Stimulated activated naive CD8-positive, alpha-beta T cell treated with anti-CD3 and anti-CD28 coated beads, Interleukin-15, Interleukin-2, amounts not matched to agents 100 U/mL and 50 U/mL, for 24 hours (primary cell): ENCODE results near the gene PRDX2.
"Not testable (repeated sequence)": the region's sequence is repeated elsewhere in the genome, so short reads cannot be mapped to it uniquely, and the experiment has no call there.

Experiments used
- ATAC-seq: fragments of 150-1000 bp; cut with Tn5 transposase; one replicate; pipeline ENCODE4 v1.10.0; 2021
- DNase-seq: peaks from one replicate; pipeline ENCODE4 v3.0.0; 2021

PRDX2 gene

GRCh38 chr19:12801466-12802266 is at the start of gene PRDX2, which contains the start of gene THSD8:
Gene PRDX2, minus strand, starts transcription at chr19:12801800. Its CDS starts 539 bp downstream, at chr19:12801261.
Gene THSD8, plus strand, starts transcription at chr19:12802069. Its CDS starts 3 bp downstream, at chr19:12802072.
- ATAC-seq (peak; percentile 58), DNase-seq (peak; percentile 85)

- ATAC-seq: peak; percentile 98
- DNase-seq: peak; percentile 95
These were observed 45.8 kb upstream of the PRDX2 start for GRCh38 chr19:12847159-12848139.

- DNase-seq, ATAC-seq: not testable (repeated sequence)
These were observed 45.0 kb upstream of the PRDX2 start for GRCh38 chr19:12846613-12847012.

- ATAC-seq: no peak
These were observed 42.6 kb upstream of the PRDX2 start for GRCh38 chr19:12843999-12844732.

GRCh38 chr19:12843328-12843727 is 41.7 kb upstream of the PRDX2 start:
- DNase-seq (no peak), ATAC-seq (no peak)

More at GRCh38 chr19:12843999-12844732, 42.6 kb upstream of the PRDX2 start:
- DNase-seq: no peak

GRCh38 chr19:12842511-12842910 is 40.9 kb upstream of the PRDX2 start:
- ATAC-seq: no peak
- DNase-seq: no peak

- ATAC-seq (no peak), DNase-seq (peak; percentile 34)
These were observed 39.5 kb upstream of the PRDX2 start for GRCh38 chr19:12841094-12841493.

GRCh38 chr19:12840091-12841079 is 38.8 kb upstream of the PRDX2 start:
- no peak for ATAC-seq

GRCh38 chr19:12838886-12839756 is 37.5 kb upstream of the PRDX2 start:
- DNase-seq: peak; percentile 16
- no peak for ATAC-seq

More at GRCh38 chr19:12840091-12841079, 38.8 kb upstream of the PRDX2 start:
- DNase-seq: peak; percentile 71

- DNase-seq: peak; percentile 73
- ATAC-seq: peak; percentile 56
These were observed 36.7 kb upstream of the PRDX2 start, which contains the start of gene MAST1 for GRCh38 chr19:12838182-12838885. Gene MAST1, plus strand, starts transcription at chr19:12838515. Its CDS starts 58 bp downstream, at chr19:12838573.

GRCh38 chr19:12837225-12837624 is 35.6 kb upstream of the PRDX2 start:
- peak; percentile 15 for DNase-seq

GRCh38 chr19:12836529-12836863 is 34.9 kb upstream of the PRDX2 start:
- DNase-seq (no peak), ATAC-seq (no peak)

More at GRCh38 chr19:12837225-12837624, 35.6 kb upstream of the PRDX2 start:
- no peak for ATAC-seq

- DNase-seq (peak; percentile 49), ATAC-seq (no peak)
These were observed 33.6 kb upstream of the PRDX2 start for GRCh38 chr19:12834976-12835757.

- ATAC-seq (no peak), DNase-seq (no peak)
These were observed 33.0 kb upstream of the PRDX2 start, which contains the start of gene RTBDN for GRCh38 chr19:12834566-12834943. Gene RTBDN, minus strand, starts transcription at chr19:12834579. Its CDS starts 4,600 bp downstream, at chr19:12829979.

GRCh38 chr19:12833738-12834565 is 32.4 kb upstream of the PRDX2 start:
- peak; percentile 54 for DNase-seq
- ATAC-seq: no peak

GRCh38 chr19:12833418-12833737 is 31.8 kb upstream of the PRDX2 start:
- DNase-seq (no peak), ATAC-seq (no peak)

- peak; percentile 54 for DNase-seq
These were observed 26.9 kb upstream of the PRDX2 start for GRCh38 chr19:12828494-12828893.

More at GRCh38 chr19:12828494-12828893, 26.9 kb upstream of the PRDX2 start:
- peak; percentile 56 for ATAC-seq
